Neural progenitor cell (in vitro differentiated cells): ENCODE data around the gene LMO1. TPM values are rescaled to one million over a fixed set of nuclear protein-coding genes. Genes with fewer than 3 reads are reported as not detected.
A peak's percentile ranks its signal among the peaks of the same experiment; 100 is the strongest.

ENCODE experiments used
- DNase-seq: peaks from one replicate; pipeline ENCODE4 v3.0.0-alpha.2; 2016; ENCODE audit warnings: low spot score
- H2AFZ ChIP-seq: fragments of 200-600 bp; sonication (generic); replicated peaks from 2 replicates; pipeline ENCODE4 v1.6.1; 2016; ENCODE audit warnings: antibody characterized with exemption
- H3F3A ChIP-seq: fragments of 200-600 bp; sonication (generic); 2 replicates; pipeline ENCODE4 v1.6.1; 2016; ENCODE audit warnings: antibody characterized with exemption, low read depth
- H3K27ac ChIP-seq: fragments of 200-600 bp; sonication (generic); 2 replicates; pipeline ENCODE4 v1.5.1; 2016; ENCODE audit warnings: mild to moderate bottlenecking
- H3K27me3 ChIP-seq: fragments of 200-600 bp; sonication (generic); 2 replicates; pipeline ENCODE4 v1.6.1; 2016; ENCODE audit warnings: mild to moderate bottlenecking, moderate library complexity
- H3K36me3 ChIP-seq: fragments of 200-600 bp; sonication (generic); 2 replicates; pipeline ENCODE4 v1.5.1; 2016
- H3K4me1 ChIP-seq: fragments of 200-600 bp; sonication (generic); 2 replicates; pipeline ENCODE4 v1.6.1; 2016; ENCODE audit warnings: mixed run types
- H3K4me2 ChIP-seq: fragments of 200-600 bp; sonication (generic); 2 replicates; pipeline ENCODE4 v1.6.1; 2016
- H3K4me3 ChIP-seq: fragments of 200-600 bp; sonication (generic); 2 replicates; pipeline ENCODE4 v1.5.1; 2016
- H3K79me2 ChIP-seq: fragments of 200-600 bp; sonication (generic); 2 replicates; pipeline ENCODE4 v1.6.1; 2016; ENCODE audit warnings: low read depth
- H3K9ac ChIP-seq: fragments of 200-600 bp; sonication (generic); 2 replicates; pipeline ENCODE4 v1.6.1; 2016
- H3K9me3 ChIP-seq: fragments of 200-600 bp; sonication (generic); 2 replicates; pipeline ENCODE4 v1.5.1; 2016; ENCODE audit warnings: low read depth
- H4K20me1 ChIP-seq: fragments of 200-600 bp; sonication (generic); 2 replicates; pipeline ENCODE4 v1.6.1; 2016; ENCODE audit warnings: low read depth
- H3K27ac Mint-ChIP-seq: 3 replicates; pipeline ENCODE4 v1.8.0; 2021; ENCODE audit warnings: mixed read lengths
- H3K27me3 Mint-ChIP-seq: 2 replicates; pipeline ENCODE4 v1.8.0; 2022; ENCODE audit warnings: low read depth, mild to moderate bottlenecking, inconsistent platforms, moderate library complexity, mixed read lengths; ENCODE audit not compliant: insufficient read depth
- H3K36me3 Mint-ChIP-seq: 3 replicates; pipeline ENCODE4 v1.8.0; 2021; ENCODE audit warnings: mixed read lengths
- H3K4me1 Mint-ChIP-seq: 3 replicates; pipeline ENCODE4 v1.8.0; 2021; ENCODE audit warnings: mixed read lengths
- H3K4me3 Mint-ChIP-seq: 3 replicates; pipeline ENCODE4 v1.8.0; 2021; ENCODE audit warnings: mild to moderate bottlenecking, moderate library complexity, mixed read lengths
- H3K9me3 Mint-ChIP-seq: 3 replicates; pipeline ENCODE4 v1.8.0; 2020; ENCODE audit warnings: mixed read lengths
- CTCF ChIP-seq: fragments of 200-600 bp; sonication (generic); IDR thresholded peaks from 2 replicates; pipeline ENCODE4 v1.5.1; 2017; ENCODE audit warnings: antibody characterized with exemption, mild to moderate bottlenecking
- EZH2 ChIP-seq: fragments of 200-600 bp; sonication (generic); IDR thresholded peaks from 2 replicates; pipeline ENCODE4 v1.6.1; 2017; ENCODE audit warnings: antibody characterized with exemption, mild to moderate bottlenecking, moderate library complexity
- EZH2phosphoT487 ChIP-seq: fragments of 200-600 bp; sonication (generic); IDR thresholded peaks from 2 replicates; pipeline ENCODE4 v1.6.1; 2017; ENCODE audit warnings: antibody characterized with exemption
- total RNA-seq: library from RNA; depleted of rRNA; stranded (reverse); fragments of >200 nt; gene quantifications from 2 replicates; pipeline ENCODE4 v1.2.3, GENCODE V29; 2015; ENCODE audit warnings: low replicate concordance

Gene LMO1
- total RNA-seq, 1 donor from 2014 or later, result 2.9 TPM

GRCh38 chr11:8294251-8294935, 30.7 kb upstream of the LMO1 start:
- Histone ChIP-seq H3K36me3 (no peaks in the 10 kb centered on the region), H3K4me2 (no peak overlapping the region), H3K79me2 (no peaks in the 10 kb centered on the region), H4K20me1 (no peaks in the 10 kb centered on the region), H2AFZ (no peak overlapping the region), H3F3A (peaks cover 9% of the 10 kb centered on the region), H3K27me3 (peaks cover 7% of the 10 kb centered on the region), H3K4me1 (peaks cover 9% of the 10 kb centered on the region), H3K4me3 (no peak overlapping the region), H3K27ac (no peak overlapping the region), H3K9ac (no peak overlapping the region), H3K9me3 (no peaks in the 10 kb centered on the region)
- H3K4me3 Mint-ChIP-seq, result no peak overlapping the region
- no peaks in the 10 kb centered on the region for H3K9me3 Mint-ChIP-seq
- TF ChIP-seq EZH2 (no peak), EZH2phosphoT487 (no peak), CTCF (no peak)
- DNase-seq, result peak; percentile 0
- H3K27me3 Mint-ChIP-seq, result peaks cover 19% of the 10 kb centered on the region
- no peak overlapping the region for H3K27ac Mint-ChIP-seq
- H3K36me3 Mint-ChIP-seq, result no peaks in the 10 kb centered on the region
- H3K4me1 Mint-ChIP-seq, result peaks cover 29% of the 10 kb centered on the region

- peaks cover 20% of the 10 kb centered on the region for H3K4me1 ChIP-seq
- H3K36me3 Mint-ChIP-seq, result no peaks in the 10 kb centered on the region
- H3K27me3 Mint-ChIP-seq, result peaks cover 17% of the 10 kb centered on the region
- no peaks in the 10 kb centered on the region for H3K79me2 ChIP-seq
- H3F3A ChIP-seq, result peaks cover 14% of the 10 kb centered on the region
- no peaks in the 10 kb centered on the region for H3K9me3 Mint-ChIP-seq
- H3K4me3 ChIP-seq, result no peak overlapping the region
- H3K4me1 Mint-ChIP-seq, result peaks cover 39% of the 10 kb centered on the region
- no peak overlapping the region for H2AFZ ChIP-seq
- H3K27ac Mint-ChIP-seq, result no peak overlapping the region
- no peak overlapping the region for H3K4me3 Mint-ChIP-seq
- no peak overlapping the region for H3K27ac ChIP-seq
- TF ChIP-seq EZH2 (no peak), CTCF (no peak), EZH2phosphoT487 (no peak)
- H3K9ac ChIP-seq, result no peak overlapping the region
- no peaks in the 10 kb centered on the region for H3K9me3 ChIP-seq
- H3K4me2 ChIP-seq, result no peak overlapping the region
- peaks cover 5% of the 10 kb centered on the region for H4K20me1 ChIP-seq
- peak; percentile 0 for DNase-seq
- H3K27me3 ChIP-seq, result peaks cover 7% of the 10 kb centered on the region
- no peaks in the 10 kb centered on the region for H3K36me3 ChIP-seq
Measured at GRCh38 chr11:8293171-8293570, 29.5 kb upstream of the LMO1 start.

GRCh38 chr11:8292351-8292750, 28.7 kb upstream of the LMO1 start:
- H3K36me3 Mint-ChIP-seq, result no peaks in the 10 kb centered on the region
- H3K4me3 ChIP-seq, result no peak overlapping the region
- H3K9me3 Mint-ChIP-seq, result no peaks in the 10 kb centered on the region
- no peak overlapping the region for H3K4me2 ChIP-seq
- H3F3A ChIP-seq, result peaks cover 14% of the 10 kb centered on the region
- no peak overlapping the region for H3K9ac ChIP-seq
- peaks cover 17% of the 10 kb centered on the region for H3K27me3 Mint-ChIP-seq
- H3K4me1 ChIP-seq, result peaks cover 20% of the 10 kb centered on the region
- peaks cover 5% of the 10 kb centered on the region for H4K20me1 ChIP-seq
- no peak overlapping the region for H3K4me3 Mint-ChIP-seq
- H3K79me2 ChIP-seq, result no peaks in the 10 kb centered on the region
- no peaks in the 10 kb centered on the region for H3K9me3 ChIP-seq
- peaks cover 39% of the 10 kb centered on the region for H3K4me1 Mint-ChIP-seq
- H3K27ac Mint-ChIP-seq, result no peak overlapping the region
- no peak overlapping the region for H3K27ac ChIP-seq
- no peaks in the 10 kb centered on the region for H3K36me3 ChIP-seq
- peak; percentile 0 for DNase-seq
- peaks cover 7% of the 10 kb centered on the region for H3K27me3 ChIP-seq
- H2AFZ ChIP-seq, result no peak overlapping the region
- TF ChIP-seq CTCF (no peak), EZH2phosphoT487 (no peak), EZH2 (no peak)
